Large intestine (tissue), 12 donors: ENCODE data around the gene ZBTB7B. TPM values are rescaled to one million over a fixed set of nuclear protein-coding genes. Genes with fewer than 3 reads are reported as not detected.
A peak's percentile ranks its signal among the peaks of the same experiment; 100 is the strongest.

Source experiments
- DNase-seq, 2 donors: peaks; one replicate each; pipeline versions ENCODE4 v3.0.0 to v3.0.0-alpha.2; 2013
- H3K27ac ChIP-seq: one replicate; pipeline ENCODE4 v1.5.1; 2013; ENCODE audit warnings: low read length
- H3K27me3 ChIP-seq: 2 replicates; pipeline ENCODE4 v1.6.1; 2013; ENCODE audit warnings: low read length; ENCODE audit not compliant: control insufficient read depth, insufficient read depth
- H3K36me3 ChIP-seq: 2 replicates; pipeline ENCODE4 v1.6.1; 2013; ENCODE audit warnings: low read length; ENCODE audit not compliant: control insufficient read depth, insufficient read depth
- H3K4me1 ChIP-seq: one replicate; pipeline ENCODE4 v1.6.1; 2013; ENCODE audit warnings: low read length; ENCODE audit not compliant: control insufficient read depth, insufficient read depth
- H3K4me3 ChIP-seq: one replicate; pipeline ENCODE4 v1.5.1; 2013; ENCODE audit warnings: low read length
- H3K9me3 ChIP-seq: one replicate; pipeline ENCODE4 v1.6.1; 2013; ENCODE audit warnings: mild to moderate bottlenecking, low read depth, low read length, moderate library complexity; ENCODE audit not compliant: control insufficient read depth
- WGBS: methylation state at CpG from one replicate; pipeline ENCODE4 v1.1.5; 2013; ENCODE audit warnings: low lambda C conversion rate; ENCODE audit not compliant: insufficient coverage; 5-methylcytosine and 5-hydroxymethylcytosine counted together
- long read RNA-seq, 11 donors: transcript quantifications; one replicate each; lab custom pipeline, GENCODE V29; 2026
- polyA plus RNA-seq: library from polyadenylated mRNA; unstranded; fragments of 120-200 nt; gene quantifications from one replicate; pipeline ENCODE4 v1.2.1, GENCODE V29; 2013

Gene ZBTB7B
- polyA plus RNA-seq = 45.1 TPM
- long read RNA-seq, donor 1, partial matches to known transcripts = 9 of 14 reads
- long read RNA-seq, donor 1, other reads (novel, unspliced or antisense) = 0 of 14 reads
- long read RNA-seq, donor 2, transcript ZBTB7B-201 (2 exons, 2,129 nt) = major isoform, 5 of 10 reads
- long read RNA-seq, donor 2, partial matches to known transcripts = 0 of 10 reads
- long read RNA-seq, donor 2, other reads (novel, unspliced or antisense) = 0 of 10 reads
- long read RNA-seq, donor 3 = 0 reads
- long read RNA-seq, donor 4, partial matches to known transcripts = 0 of 1 reads
- long read RNA-seq, donor 4, other reads (novel, unspliced or antisense) = 0 of 1 reads
- long read RNA-seq, donor 5, partial matches to known transcripts = 0 of 4 reads
- long read RNA-seq, donor 5, other reads (novel, unspliced or antisense) = 0 of 4 reads
- long read RNA-seq, donor 6, partial matches to known transcripts = 0 of 4 reads
- long read RNA-seq, donor 6, other reads (novel, unspliced or antisense) = 0 of 4 reads
- long read RNA-seq, donor 7, partial matches to known transcripts = 0 of 2 reads
- long read RNA-seq, donor 7, other reads (novel, unspliced or antisense) = 0 of 2 reads
- long read RNA-seq, donor 8, transcript ZBTB7B-201 (2 exons, 2,129 nt) = major isoform, 7 of 15 reads
- long read RNA-seq, donor 8, transcript ZBTB7B-207 (3 exons, 3,777 nt) = minor isoform, 5 of 15 reads
- long read RNA-seq, donor 8, partial matches to known transcripts = 0 of 15 reads
- long read RNA-seq, donor 8, other reads (novel, unspliced or antisense) = 0 of 15 reads
- long read RNA-seq, donor 9, partial matches to known transcripts = 0 of 9 reads
- long read RNA-seq, donor 9, other reads (novel, unspliced or antisense) = 0 of 9 reads
- long read RNA-seq, donor 10, transcript ZBTB7B-201 (2 exons, 2,129 nt) = major isoform, 5 of 11 reads
- long read RNA-seq, donor 10, partial matches to known transcripts = 0 of 11 reads
- long read RNA-seq, donor 10, other reads (novel, unspliced or antisense) = 0 of 11 reads
- long read RNA-seq, donor 11, partial matches to known transcripts = 0 of 4 reads
- long read RNA-seq, donor 11, other reads (novel, unspliced or antisense) = 0 of 4 reads

DNA sequence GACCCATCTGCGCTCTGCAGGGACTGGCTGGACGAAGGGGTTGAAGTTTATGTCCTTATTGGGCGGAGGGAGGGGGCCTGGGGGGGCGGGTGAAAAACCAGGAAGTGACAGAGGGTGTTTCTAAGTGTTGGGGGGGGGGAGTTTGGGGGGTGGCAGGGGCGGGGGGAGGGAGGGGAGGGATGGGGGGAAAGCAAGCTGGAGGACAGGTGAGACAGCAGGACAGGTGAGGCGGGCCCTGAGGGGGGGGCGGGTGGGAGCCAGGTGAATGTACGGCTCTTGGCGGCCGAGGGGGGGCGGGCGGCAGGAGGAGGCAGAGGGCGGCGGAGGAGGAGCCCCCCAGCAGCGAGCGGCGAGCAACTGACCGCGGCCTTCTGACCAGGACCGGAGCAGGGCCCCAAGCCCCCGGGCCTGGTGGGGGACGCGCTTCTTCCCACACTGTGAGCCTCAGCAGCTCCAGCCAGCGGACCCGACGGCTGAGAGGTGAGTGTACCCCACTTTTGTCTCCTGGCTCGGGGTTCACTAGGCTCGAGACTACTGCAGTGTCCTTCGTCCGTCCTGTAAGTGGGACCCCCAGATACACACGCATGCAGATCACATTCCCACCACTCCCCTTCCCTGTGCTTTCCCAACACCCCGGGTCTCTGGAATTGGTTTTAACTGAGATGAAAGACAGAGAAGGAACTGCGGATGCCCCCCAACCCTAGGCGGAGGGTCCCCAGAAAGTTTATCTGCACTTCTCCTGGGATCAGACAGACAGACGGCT, at the start of gene ZBTB7B:
ZBTB7B (plus strand) TSS at position 339 of the 763 bp plus-strand sequence. CDS start 11,859 bp downstream, outside the sequence.
- H3K27me3 ChIP-seq = no peaks in the 10 kb centered on the region
- H3K9me3 ChIP-seq = peaks cover 2% of the 10 kb centered on the region
- peaks cover 50% of the 10 kb centered on the region for H3K4me1 ChIP-seq
- WGBS = no CpG with 5 or more reads among the region's 35 CpGs
- H3K36me3 ChIP-seq = peaks cover 10% of the 10 kb centered on the region
- DNase-seq = peak in 1 of 2 donors; percentile 65
- H3K27ac ChIP-seq = peak within 1 kb of the TSS; percentile 95
- peak within 1 kb of the TSS; percentile 94 for H3K4me3 ChIP-seq

DNA sequence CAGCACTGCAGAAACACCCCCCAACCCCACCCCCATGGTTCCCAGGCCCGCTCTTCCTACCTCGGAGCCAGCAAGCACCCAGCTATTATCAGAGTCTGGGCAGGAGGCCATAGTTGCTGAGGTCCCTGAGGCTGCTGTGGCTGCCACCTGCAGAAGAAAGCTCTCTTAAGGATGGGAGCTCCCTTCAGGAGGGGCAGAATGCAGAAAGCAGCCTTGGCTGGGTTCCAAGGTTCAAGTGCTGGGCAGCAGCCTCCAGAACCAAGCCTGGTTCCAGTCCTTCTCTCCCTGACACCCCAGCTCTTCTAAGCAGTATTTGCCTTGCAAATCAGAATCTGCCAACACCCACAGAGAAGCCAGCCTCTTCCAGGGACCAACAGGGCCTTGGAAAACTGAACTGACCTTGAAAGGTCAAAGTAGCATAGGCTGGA, 49.0 kb upstream of the ZBTB7B start:
- Histone ChIP-seq H3K4me1 (peaks cover 32% of the 10 kb centered on the region), H3K4me3 (no peak overlapping the region), H3K27me3 (no peaks in the 10 kb centered on the region), H3K36me3 (peaks cover 26% of the 10 kb centered on the region), H3K27ac (no peak overlapping the region), H3K9me3 (no peaks in the 10 kb centered on the region)
- DNase-seq = no peak
- no CpG with 5 or more reads among the region's 2 CpGs for WGBS

DNA sequence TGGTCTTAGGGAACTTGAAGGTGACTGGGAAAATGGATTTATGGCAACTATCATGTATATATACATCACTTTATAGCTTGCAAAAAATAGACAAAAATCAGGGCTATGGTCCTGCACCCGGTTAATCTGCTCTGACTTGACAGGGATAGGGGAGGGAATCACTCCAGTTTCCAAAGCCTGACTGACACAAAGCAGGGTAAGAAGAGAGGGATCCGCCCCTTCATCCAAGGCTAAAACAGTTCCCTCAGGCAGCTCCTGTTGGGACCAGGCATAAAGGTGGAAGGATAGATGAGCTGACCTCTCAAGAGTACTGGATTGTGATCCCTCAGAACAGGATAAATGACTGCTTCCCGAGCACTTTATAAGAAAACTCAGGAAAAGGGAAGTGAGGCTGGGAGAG, 48.1 kb upstream of the ZBTB7B start:
- Histone ChIP-seq H3K9me3 (no peaks in the 10 kb centered on the region), H3K4me1 (peaks cover 32% of the 10 kb centered on the region), H3K4me3 (no peak overlapping the region), H3K27ac (peak overlapping the region; percentile 26), H3K27me3 (no peaks in the 10 kb centered on the region), H3K36me3 (peaks cover 32% of the 10 kb centered on the region)
- no CpG with 5 or more reads among the region's 3 CpGs for WGBS
- DNase-seq = no peak

DNA sequence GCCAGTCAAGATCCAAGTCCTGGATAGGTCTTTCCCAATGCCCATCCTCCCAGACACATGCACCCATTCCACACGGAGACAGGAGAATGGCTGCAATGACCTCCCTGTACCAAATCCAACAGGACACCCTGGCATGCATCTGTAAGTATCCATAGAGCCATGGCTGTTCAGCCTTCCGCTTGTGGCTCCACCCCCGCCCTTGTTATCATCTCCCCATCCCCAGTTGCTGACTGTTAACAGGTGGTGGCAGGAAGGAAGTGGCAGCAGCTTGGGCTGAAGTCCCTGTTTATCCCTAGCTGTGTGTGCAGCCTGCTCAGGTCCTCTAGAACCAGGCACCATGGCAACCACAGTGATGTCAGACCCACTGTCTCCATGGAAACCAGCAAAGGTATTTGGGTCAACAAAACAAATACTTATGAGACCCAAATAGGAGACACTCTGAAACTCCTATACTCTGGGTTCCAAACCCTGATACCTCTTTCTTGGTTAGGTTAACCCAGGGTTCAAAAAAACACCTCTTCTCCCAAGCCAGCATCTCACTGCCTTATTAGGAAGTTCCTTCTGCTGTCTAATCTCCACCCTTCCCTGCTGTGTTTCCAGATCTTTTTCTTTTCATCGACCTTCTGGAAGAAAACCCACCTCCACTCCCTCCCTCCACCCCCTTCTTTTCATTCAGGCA, 47.4 kb upstream of the ZBTB7B start:
- Histone ChIP-seq H3K4me3 (peak overlapping the region; percentile 56), H3K4me1 (peaks cover 32% of the 10 kb centered on the region), H3K27me3 (no peaks in the 10 kb centered on the region), H3K36me3 (peaks cover 35% of the 10 kb centered on the region), H3K9me3 (no peaks in the 10 kb centered on the region), H3K27ac (peak overlapping the region; percentile 71)
- DNase-seq = peak; percentile 82 to 87
- 0% methylated on average over 1 of the region's 4 CpGs for WGBS

DNA sequence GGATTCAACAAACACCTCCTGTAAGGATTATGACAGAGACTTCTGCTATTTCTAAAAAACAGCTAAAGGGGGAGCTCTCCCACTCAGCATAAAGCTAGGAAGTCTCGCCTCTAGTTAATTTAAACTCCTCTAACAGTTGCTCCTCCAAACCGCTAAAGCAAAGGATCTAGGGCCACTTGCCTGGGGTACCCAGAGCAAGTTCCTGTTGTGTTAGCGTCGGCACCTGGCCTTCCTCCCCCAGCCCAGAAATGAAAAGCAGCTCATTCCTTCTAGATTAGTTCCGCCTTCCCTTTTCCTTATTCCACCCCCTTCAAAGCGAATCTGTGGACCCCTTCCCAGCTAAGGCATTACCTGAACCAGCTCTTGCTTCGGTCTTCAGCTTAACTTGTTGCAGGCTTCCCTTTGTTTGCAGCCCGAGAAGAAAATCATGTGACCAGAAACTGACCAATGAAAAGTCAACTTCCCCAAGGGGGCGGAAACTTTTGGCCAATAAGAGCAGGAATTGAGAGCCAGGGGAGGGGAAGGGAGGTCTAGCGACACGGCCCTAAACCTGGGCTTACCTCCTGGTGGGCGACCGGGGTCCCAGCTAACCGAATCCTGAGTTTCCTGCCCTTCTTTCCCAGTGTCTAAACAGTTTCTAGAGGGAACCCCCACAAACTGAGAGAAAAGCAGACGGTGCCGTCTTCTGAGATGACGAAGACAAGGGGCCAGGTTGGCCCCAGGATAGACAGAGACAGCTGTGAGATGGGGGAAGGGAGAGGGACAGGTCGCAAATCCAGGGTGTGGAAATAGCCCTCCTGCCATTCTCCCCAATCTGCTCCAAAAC, 46.7 kb upstream of the ZBTB7B start, which contains the start of gene PBXIP1:
PBXIP1 (minus strand) TSS at position 382 of the 826 bp plus-strand sequence. CDS start 2,378 bp downstream, outside the sequence.
- no peaks in the 10 kb centered on the region for H3K27me3 ChIP-seq
- H3K4me1 ChIP-seq = peaks cover 38% of the 10 kb centered on the region
- no peaks in the 10 kb centered on the region for H3K9me3 ChIP-seq
- DNase-seq = peak; percentile 87 to 93
- H3K36me3 ChIP-seq = peaks cover 28% of the 10 kb centered on the region
- WGBS = no CpG with 5 or more reads among the region's 18 CpGs
- H3K4me3 ChIP-seq = peak within 1 kb of the TSS; percentile 56
- peak within 1 kb of the TSS; percentile 71 for H3K27ac ChIP-seq

DNA sequence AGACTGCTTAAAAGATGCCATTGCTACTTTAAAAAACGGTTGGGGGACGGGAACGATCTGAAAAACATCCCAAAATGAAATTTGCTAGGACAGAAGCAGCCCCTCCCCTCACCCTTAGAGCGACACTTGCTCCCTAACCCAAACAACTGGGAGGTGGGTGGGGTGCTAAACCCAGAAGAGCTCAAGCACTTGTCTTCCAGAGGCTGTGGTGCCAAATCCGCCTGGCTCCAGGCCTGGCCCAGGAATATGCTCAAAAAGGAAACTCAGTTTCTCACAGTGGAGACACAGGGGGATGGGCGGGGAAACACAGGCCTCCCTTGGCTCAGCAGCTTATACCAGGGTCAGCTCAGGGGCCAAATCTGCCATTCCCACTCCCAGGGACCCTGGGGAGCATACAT, 46.1 kb upstream of the ZBTB7B start:
- H3K27ac ChIP-seq = no peak overlapping the region
- DNase-seq = no peak

DNA sequence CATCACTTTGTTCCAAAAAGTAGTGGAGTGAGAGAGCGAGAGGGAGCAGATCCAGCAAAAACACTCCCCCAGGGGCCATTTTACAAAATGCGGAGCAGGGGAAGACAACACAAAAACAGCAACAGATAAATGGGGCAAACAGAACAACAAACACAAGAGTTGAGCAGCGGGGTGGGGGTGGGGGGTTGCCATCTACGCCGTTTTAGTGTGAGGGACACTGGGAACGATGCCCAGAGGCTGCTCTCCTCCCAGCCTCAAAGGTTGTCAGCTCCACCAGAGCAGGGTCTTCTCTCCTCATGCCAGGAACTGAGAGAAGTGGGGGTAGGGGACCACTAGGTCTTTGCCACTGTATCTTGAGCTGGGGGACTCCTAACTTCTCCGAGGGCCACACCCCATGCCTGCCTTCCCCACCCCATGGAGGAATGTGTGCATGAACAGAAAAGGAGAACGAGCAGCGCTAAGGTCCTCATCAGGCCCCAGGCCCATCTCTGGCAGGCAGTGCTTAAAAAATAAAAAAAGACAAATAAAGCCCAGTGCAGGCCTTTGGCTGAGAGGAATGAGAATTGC, 45.4 kb upstream of the ZBTB7B start:
- no CpG with 5 or more reads among the region's 9 CpGs for WGBS
- H3K36me3 ChIP-seq = peaks cover 18% of the 10 kb centered on the region
- peaks cover 38% of the 10 kb centered on the region for H3K4me1 ChIP-seq
- no peak overlapping the region for H3K27ac ChIP-seq
- no peak for DNase-seq
- no peaks in the 10 kb centered on the region for H3K27me3 ChIP-seq
- H3K9me3 ChIP-seq = peaks cover under 1% of the 10 kb centered on the region
- H3K4me3 ChIP-seq = no peak overlapping the region

More for the DNA sequence above, 46.1 kb upstream of the ZBTB7B start:
- Histone ChIP-seq H3K4me1 (peaks cover 38% of the 10 kb centered on the region), H3K36me3 (peaks cover 22% of the 10 kb centered on the region), H3K4me3 (peak overlapping the region; percentile 56), H3K9me3 (no peaks in the 10 kb centered on the region), H3K27me3 (no peaks in the 10 kb centered on the region)
- 0% methylated on average over 2 of the region's 6 CpGs for WGBS

DNA sequence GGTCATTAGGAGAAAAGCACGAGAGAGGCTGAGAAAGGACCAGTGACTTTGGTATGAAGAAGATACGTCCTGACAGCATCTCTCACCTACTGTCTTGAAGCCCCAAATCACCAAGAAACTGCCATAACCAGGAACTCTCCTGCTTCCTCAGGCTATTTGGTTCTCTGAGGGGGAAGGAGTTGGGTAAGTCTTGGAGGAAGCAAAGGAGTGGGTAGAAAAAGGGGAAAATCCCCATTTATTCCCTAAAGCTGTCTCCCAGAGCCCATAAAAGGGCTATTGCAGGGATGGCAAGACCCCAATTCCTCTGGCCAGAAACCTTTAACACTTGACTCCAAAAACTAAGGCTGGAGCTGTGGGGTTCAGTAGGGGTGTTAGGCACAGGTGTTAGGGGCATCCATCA, 44.6 kb upstream of the ZBTB7B start:
- no peak for DNase-seq
- Histone ChIP-seq H3K36me3 (peaks cover 20% of the 10 kb centered on the region), H3K27ac (no peak overlapping the region), H3K27me3 (no peaks in the 10 kb centered on the region), H3K4me1 (peaks cover 47% of the 10 kb centered on the region), H3K4me3 (no peak overlapping the region), H3K9me3 (peaks cover 2% of the 10 kb centered on the region)
- no CpG with 5 or more reads among the region's 2 CpGs for WGBS
